T-cell (primary cell): ENCODE measurements around the gene LRP1-AS. TPM values are rescaled to one million over a fixed set of nuclear protein-coding genes. Genes with fewer than 3 reads are reported as not detected.

Experiments used
- ATAC-seq, 4 experiments: fragments of 200-7000 bp in 3 of 4; fragments of 150-1000 bp in 1 of 4; cut with Tn5 transposase; replicated peaks in 1 of 4; 1 replicate in 3 of 4; 2 replicates in 1 of 4; pipeline ENCODE4 v1.10.0; 2021; ENCODE audit warnings: moderate library complexity in 3 of 4, mild to moderate bottlenecking in 2 of 4, moderate number of reproducible peaks in 1 of 4
- CTCF ChIA-PET, 2 donors: fragments of 300-600 bp; sonication (Branson Sonifier 250); formaldehyde crosslinking; loops; one replicate each; lab custom pipeline; 2022; ENCODE audit warnings: antibody characterized with exemption in 2 of 2; lab: Charles Lee
- POLR2A ChIA-PET, 2 donors: fragments of 300-600 bp; sonication (Branson Sonifier 250); formaldehyde crosslinking; loops; one replicate each; lab custom pipeline; 2022; ENCODE audit warnings: antibody characterized with exemption in 2 of 2; lab: Charles Lee
- DNase-seq, 35 experiments: peaks; one replicate each; pipeline versions ENCODE4 v3.0.0 to v3.0.0-alpha.2; 2013 to 2023
- H3K27ac ChIP-seq: one replicate; pipeline ENCODE4 v1.5.1; 2013; ENCODE audit warnings: low read length
- H3K27me3 ChIP-seq, 2 experiments: replicated peaks in 1 of 2; 1 replicate in 1 of 2; 2 replicates in 1 of 2; pipeline versions ENCODE4 v1.6.1 to v1.7.0; 2013; ENCODE audit warnings: low read length in 1 of 2, mixed read lengths in 1 of 2; ENCODE audit not compliant: control insufficient read depth in 2 of 2, insufficient read depth in 2 of 2; ENCODE audit errors: extremely low read depth in 1 of 2
- H3K36me3 ChIP-seq, 2 donors: 1 replicate in 1 of 2; 2 replicates in 1 of 2; pipeline versions ENCODE4 v1.6.1 to v1.7.0; 2013; ENCODE audit warnings: low read length in 1 of 2; ENCODE audit not compliant: control insufficient read depth in 2 of 2, insufficient read depth in 1 of 2; ENCODE audit errors: extremely low read depth in 1 of 2
- H3K4me1 ChIP-seq, 2 experiments: 1 replicate in 1 of 2; 2 replicates in 1 of 2; pipeline versions ENCODE4 v1.6.1 to v1.7.0; 2013; ENCODE audit warnings: low read length in 2 of 2, mixed read lengths in 1 of 2; ENCODE audit not compliant: insufficient read depth in 2 of 2, control insufficient read depth in 1 of 2; ENCODE audit errors: extremely low read depth in 1 of 2
- H3K4me3 ChIP-seq, 2 donors: 1 replicate in 1 of 2; 2 replicates in 1 of 2; pipeline versions ENCODE4 v1.5.1 to v1.7.0; 2013; ENCODE audit warnings: mild to moderate bottlenecking in 2 of 2, low read length in 1 of 2, moderate library complexity in 1 of 2; ENCODE audit not compliant: control insufficient read depth in 1 of 2; ENCODE audit errors: extremely low read depth in 1 of 2
- H3K9me3 ChIP-seq: 2 replicates; pipeline ENCODE4 v1.7.0; 2013
- H3K27ac Mint-ChIP-seq, 2 donors: one replicate each; pipeline ENCODE4 v1.8.0; 2020 to 2021; ENCODE audit warnings: mild to moderate bottlenecking in 2 of 2, mixed read lengths in 2 of 2
- H3K27me3 Mint-ChIP-seq, 2 donors: one replicate each; pipeline ENCODE4 v1.8.0; 2021 to 2022; ENCODE audit warnings: mixed read lengths in 2 of 2
- H3K36me3 Mint-ChIP-seq: one replicate; pipeline ENCODE4 v1.8.0; 2021; ENCODE audit warnings: mixed read lengths
- H3K4me1 Mint-ChIP-seq, 3 donors: one replicate each; pipeline ENCODE4 v1.8.0; 2020 to 2022; ENCODE audit warnings: mixed read lengths in 3 of 3, mild to moderate bottlenecking in 1 of 3
- H3K4me3 Mint-ChIP-seq, 3 donors: one replicate each; pipeline ENCODE4 v1.8.0; 2020 to 2022; ENCODE audit warnings: mild to moderate bottlenecking in 3 of 3, mixed read lengths in 3 of 3, moderate library complexity in 3 of 3
- H3K9me3 Mint-ChIP-seq, 3 donors: one replicate each; pipeline ENCODE4 v1.8.0; 2020 to 2022; ENCODE audit warnings: mixed read lengths in 3 of 3
- WGBS: methylation state at CpG from one replicate; pipeline ENCODE4 v1.1.5; 2013; ENCODE audit warnings: missing lambda C conversion rate; ENCODE audit not compliant: insufficient coverage; 5-methylcytosine and 5-hydroxymethylcytosine counted together
- total RNA-seq, 35 experiments: library from RNA in 6 of 35; stranded (reverse) in 6 of 35; fragments of 120-200 nt in 1 of 35; gene quantifications; one replicate each; pipeline versions ENCODE4 v1.2.1 to v1.2.4 and lab custom pipeline; 2013 to 2026

The LRP1-AS gene
- total RNA-seq, 5 donors from 2014 or later (not counting 1 experiment from before 2014, with no cell fraction given), result not detected

- H3K9me3 ChIP-seq, result no peaks in the 10 kb centered on the region
- CTCF ChIA-PET, result no interaction called here
- DNase-seq (no peak), ATAC-seq (no peak)
- peaks cover 0 to 3% of the 10 kb centered on the region in 2 experiments for H3K27me3 ChIP-seq
- H3K4me1 Mint-ChIP-seq, result no peaks in the 10 kb centered on the region
- H3K4me3 Mint-ChIP-seq, result no peak overlapping the region
- H3K36me3 Mint-ChIP-seq, result peaks cover 6% of the 10 kb centered on the region
- H3K4me1 ChIP-seq, result no peaks in the 10 kb centered on the region
- no peaks in the 10 kb centered on the region for H3K36me3 ChIP-seq
- no peak overlapping the region for H3K27ac Mint-ChIP-seq
- H3K27me3 Mint-ChIP-seq, result no peaks in the 10 kb centered on the region
- H3K27ac ChIP-seq, result no peak overlapping the region
- POLR2A ChIA-PET, result no interaction called here
- H3K9me3 Mint-ChIP-seq, result no peaks in the 10 kb centered on the region
- H3K4me3 ChIP-seq, result no peak overlapping the region
- WGBS, result 86% methylated on average over 14 of the region's 19 CpGs
These were observed 18.3 kb upstream of the LRP1-AS start for GRCh38 chr12:57165741-57166140.

DNA sequence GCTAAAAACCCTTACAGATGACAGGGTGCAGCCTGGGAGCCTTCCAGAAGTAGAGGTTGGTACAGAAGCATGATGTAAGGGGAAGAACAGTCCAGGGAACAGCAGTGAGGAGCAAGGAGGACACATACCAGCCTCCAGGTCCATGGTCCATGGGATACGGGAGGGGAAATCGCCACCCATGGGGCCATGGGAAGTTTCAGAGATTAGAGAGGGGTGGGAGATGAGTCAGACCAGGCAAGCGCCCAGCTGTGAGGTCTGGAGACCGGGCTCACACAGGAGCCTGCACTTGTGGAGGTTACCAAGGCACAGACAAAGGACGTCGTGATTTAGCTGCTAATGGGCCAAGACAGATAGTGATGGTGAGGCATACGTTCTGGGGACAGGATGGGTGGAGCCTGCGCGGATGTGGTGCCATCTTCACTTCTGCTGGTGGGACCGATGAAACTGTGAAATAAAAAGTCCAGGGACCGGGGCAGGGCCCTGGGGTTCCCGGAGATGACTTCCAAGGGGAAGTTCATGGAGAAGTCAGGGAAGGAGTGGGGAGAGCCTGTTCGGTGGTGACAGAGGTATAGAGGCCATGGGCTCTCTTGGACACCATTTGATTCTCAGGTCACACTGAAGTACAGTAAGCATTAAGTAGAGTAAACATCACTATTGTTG lies 17.7 kb upstream of the LRP1-AS start:
- peaks cover 0 to 3% of the 10 kb centered on the region in 2 experiments for H3K27me3 ChIP-seq
- ATAC-seq, result no peak
- WGBS, result 80% methylated on average over 13 of the region's 13 CpGs
- no peaks in the 10 kb centered on the region for H3K27me3 Mint-ChIP-seq
- no peaks in the 10 kb centered on the region for H3K4me1 ChIP-seq
- no peak overlapping the region for H3K27ac ChIP-seq
- no peaks in the 10 kb centered on the region for H3K4me1 Mint-ChIP-seq
- no peaks in the 10 kb centered on the region for H3K9me3 Mint-ChIP-seq
- no peaks in the 10 kb centered on the region for H3K36me3 ChIP-seq
- H3K4me3 ChIP-seq, result no peak overlapping the region
- peaks cover 6% of the 10 kb centered on the region for H3K36me3 Mint-ChIP-seq
- H3K9me3 ChIP-seq, result no peaks in the 10 kb centered on the region
- no peak overlapping the region for H3K27ac Mint-ChIP-seq
- CTCF ChIA-PET, result interaction anchor here in 1 of 2 donors (0.6 kb wide), 1 partner anchor 101 kb away, joined by 3 read pairs; no protein-coding TSS in a partner anchor
- DNase-seq, result no peak
- POLR2A ChIA-PET, result no interaction called here
- no peak overlapping the region for H3K4me3 Mint-ChIP-seq

DNA sequence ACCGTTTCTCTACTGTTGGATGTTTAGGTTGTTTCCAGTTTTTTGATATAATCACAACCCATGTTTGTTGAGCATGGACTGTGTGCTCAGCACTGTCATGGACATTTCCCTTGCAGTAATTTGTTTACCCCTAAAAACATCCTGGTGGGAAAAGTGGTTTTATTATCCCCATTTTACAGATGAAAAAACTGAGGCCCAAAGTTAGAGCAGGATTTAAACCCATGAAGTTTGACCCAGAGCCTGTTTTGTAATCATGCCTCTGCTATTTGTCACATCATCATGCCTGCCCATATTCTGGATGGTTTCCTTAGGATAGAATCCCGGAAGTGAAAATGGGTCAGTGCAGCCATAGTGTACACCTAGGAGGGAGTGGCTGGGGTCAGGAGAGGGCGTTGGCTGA lies 17.0 kb upstream of the LRP1-AS start:
- H3K27me3 ChIP-seq, result peaks cover 0 to 3% of the 10 kb centered on the region in 2 experiments
- H3K9me3 Mint-ChIP-seq, result no peaks in the 10 kb centered on the region
- DNase-seq, result no peak
- H3K4me1 ChIP-seq, result no peaks in the 10 kb centered on the region
- H3K4me3 ChIP-seq, result no peak overlapping the region
- peaks cover 6% of the 10 kb centered on the region for H3K36me3 Mint-ChIP-seq
- H3K27ac Mint-ChIP-seq, result no peak overlapping the region
- no peaks in the 10 kb centered on the region for H3K9me3 ChIP-seq
- no peak overlapping the region for H3K4me3 Mint-ChIP-seq
- no peak for ATAC-seq
- ChIA-PET CTCF (interaction anchor here in 1 of 2 donors (0.6 kb wide), 1 partner anchor 100 kb away, joined by 3 read pairs; no protein-coding TSS in a partner anchor), POLR2A (no interaction called here)
- WGBS, result 71% methylated on average over 2 of the region's 3 CpGs
- no peaks in the 10 kb centered on the region for H3K36me3 ChIP-seq
- H3K4me1 Mint-ChIP-seq, result no peaks in the 10 kb centered on the region
- no peak overlapping the region for H3K27ac ChIP-seq
- H3K27me3 Mint-ChIP-seq, result no peaks in the 10 kb centered on the region

- CTCF ChIA-PET, result no interaction called here
- Mint-ChIP-seq H3K27ac (no peak overlapping the region), H3K4me1 (peaks cover 5% of the 10 kb centered on the region in 3 donors), H3K9me3 (no peaks in the 10 kb centered on the region), H3K27me3 (no peaks in the 10 kb centered on the region), H3K4me3 (no peak overlapping the region), H3K36me3 (peaks cover 9% of the 10 kb centered on the region)
- no peak for ATAC-seq
- Histone ChIP-seq H3K9me3 (no peaks in the 10 kb centered on the region), H3K4me1 (peaks cover 0 to 6% of the 10 kb centered on the region in 2 experiments), H3K27me3 (peaks cover 0 to 3% of the 10 kb centered on the region in 2 experiments), H3K27ac (no peak overlapping the region), H3K36me3 (no peaks in the 10 kb centered on the region), H3K4me3 (no peak overlapping the region)
- 93% methylated on average over 8 of the region's 8 CpGs for WGBS
- DNase-seq, result no peak
- POLR2A ChIA-PET, result no interaction called here
These were observed 15.2 kb upstream of the LRP1-AS start for GRCh38 chr12:57162553-57163125.

DNA sequence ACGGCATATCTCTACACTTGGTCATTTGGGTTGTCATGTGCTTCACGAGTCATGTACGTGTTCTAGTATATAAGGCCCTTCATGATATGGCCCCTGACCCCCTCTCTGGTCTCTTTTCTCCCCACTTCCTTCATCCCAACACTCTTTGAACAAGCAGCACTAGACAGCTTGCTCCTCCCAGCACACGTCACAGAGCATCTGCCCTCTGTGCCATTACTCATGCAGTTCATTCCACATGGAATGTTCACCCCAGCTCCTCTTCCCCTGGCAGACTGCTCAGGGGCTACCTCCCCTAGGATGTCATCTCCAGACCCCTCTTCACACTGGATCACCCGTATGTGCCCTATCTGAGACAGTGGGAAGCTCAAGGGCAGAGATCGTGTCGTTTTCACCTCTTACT lies 14.1 kb upstream of the LRP1-AS start:
- ChIA-PET POLR2A (no interaction called here), CTCF (no interaction called here)
- Mint-ChIP-seq H3K36me3 (peaks cover 15% of the 10 kb centered on the region), H3K9me3 (no peaks in the 10 kb centered on the region), H3K27me3 (peaks cover 0 to 2% of the 10 kb centered on the region in 2 donors), H3K4me1 (peaks cover 6 to 8% (median 7%) of the 10 kb centered on the region in 3 donors), H3K27ac (no peak overlapping the region), H3K4me3 (no peak overlapping the region)
- 89% methylated on average over 4 of the region's 7 CpGs for WGBS
- no peak for ATAC-seq
- peaks cover 0 to 6% of the 10 kb centered on the region in 2 experiments for H3K27me3 ChIP-seq
- no peak for DNase-seq
- H3K4me3 ChIP-seq, result no peak overlapping the region
- H3K36me3 ChIP-seq, result no peaks in the 10 kb centered on the region
- H3K9me3 ChIP-seq, result no peaks in the 10 kb centered on the region
- peaks cover 0 to 7% of the 10 kb centered on the region in 2 experiments for H3K4me1 ChIP-seq
- no peak overlapping the region for H3K27ac ChIP-seq

- Histone ChIP-seq H3K9me3 (no peaks in the 10 kb centered on the region), H3K4me1 (peaks cover 0 to 7% of the 10 kb centered on the region in 2 experiments), H3K27ac (no peak overlapping the region), H3K4me3 (no peak overlapping the region), H3K36me3 (no peaks in the 10 kb centered on the region), H3K27me3 (peaks cover 0 to 11% of the 10 kb centered on the region in 2 experiments)
- ChIA-PET POLR2A (no interaction called here), CTCF (no interaction called here)
- H3K27ac Mint-ChIP-seq, result no peak overlapping the region
- H3K9me3 Mint-ChIP-seq, result no peaks in the 10 kb centered on the region
- H3K27me3 Mint-ChIP-seq, result peaks cover 0 to 2% of the 10 kb centered on the region in 2 donors
- DNase-seq (no peak), ATAC-seq (no peak)
- H3K36me3 Mint-ChIP-seq, result peaks cover 15% of the 10 kb centered on the region
- WGBS, result 90% methylated on average over 9 of the region's 14 CpGs
- H3K4me3 Mint-ChIP-seq, result no peak overlapping the region
- H3K4me1 Mint-ChIP-seq, result peaks cover 6 to 8% (median 7%) of the 10 kb centered on the region in 3 donors
These were observed 13.3 kb upstream of the LRP1-AS start for GRCh38 chr12:57160741-57161140.
